Measurements from ENCODE around the gene ELL2.

ELL2 gene

GRCh38 chr5:95922798-95923197, 38.9 kb downstream of the ELL2 start:
- H3K4me3 ChIP-seq (ENCODE audit: control insufficient read depth, low read depth, low read length), result no peak overlapping the region
- TF ChIP-seq CTCF (conservative IDR thresholded peaks at IDR 0.05; ENCODE audit: control insufficient read depth, insufficient read depth, low read depth, low read length), result no peak
- no peak for DNase-seq (ENCODE audit: low read depth)

- no peak for TF ChIP-seq CTCF (conservative IDR thresholded peaks at IDR 0.05; ENCODE audit: control insufficient read depth, insufficient read depth, low read depth, low read length)
- H3K4me3 ChIP-seq (ENCODE audit: control insufficient read depth, low read depth, low read length), result no peak overlapping the region
- no peak for DNase-seq (ENCODE audit: low read depth)
Measured at GRCh38 chr5:95921501-95921900, 40.1 kb downstream of the ELL2 start.

- no peak for DNase-seq (ENCODE audit: low read depth)
- no peak for TF ChIP-seq CTCF (conservative IDR thresholded peaks at IDR 0.05; ENCODE audit: control insufficient read depth, insufficient read depth, low read depth, low read length)
Measured at GRCh38 chr5:95920822-95921221, 40.8 kb downstream of the ELL2 start.

GRCh38 chr5:95919658-95920057, 42.0 kb downstream of the ELL2 start:
- no peak overlapping the region for H3K4me3 ChIP-seq (ENCODE audit: control insufficient read depth, low read depth, low read length)
- DNase-seq (ENCODE audit: low read depth), result no peak
- TF ChIP-seq CTCF (conservative IDR thresholded peaks at IDR 0.05; ENCODE audit: control insufficient read depth, insufficient read depth, low read depth, low read length), result no peak

More at GRCh38 chr5:95920822-95921221, 40.8 kb downstream of the ELL2 start:
- no peak overlapping the region for H3K4me3 ChIP-seq (ENCODE audit: control insufficient read depth, low read depth, low read length)

GRCh38 chr5:95918421-95919006, 43.1 kb downstream of the ELL2 start:
- no peak for DNase-seq (ENCODE audit: low read depth)
- no peak for TF ChIP-seq CTCF (conservative IDR thresholded peaks at IDR 0.05; ENCODE audit: control insufficient read depth, insufficient read depth, low read depth, low read length)
- no peak overlapping the region for H3K4me3 ChIP-seq (ENCODE audit: control insufficient read depth, low read depth, low read length)

GRCh38 chr5:95917207-95917606, 44.4 kb downstream of the ELL2 start:
- H3K4me3 ChIP-seq (ENCODE audit: control insufficient read depth, low read depth, low read length), result no peak overlapping the region
- no peak for TF ChIP-seq CTCF (conservative IDR thresholded peaks at IDR 0.05; ENCODE audit: control insufficient read depth, insufficient read depth, low read depth, low read length)
- DNase-seq (ENCODE audit: low read depth), result no peak

GRCh38 chr5:95916687-95917085, 45.0 kb downstream of the ELL2 start:
- no peak for DNase-seq (ENCODE audit: low read depth)
- no peak for TF ChIP-seq CTCF (conservative IDR thresholded peaks at IDR 0.05; ENCODE audit: control insufficient read depth, insufficient read depth, low read depth, low read length)
- H3K4me3 ChIP-seq (ENCODE audit: control insufficient read depth, low read depth, low read length), result no peak overlapping the region

Measured in fibroblast of mammary gland (primary cell).